ENCODE results near the gene ST6GAL2.

The ST6GAL2 gene

DNA sequence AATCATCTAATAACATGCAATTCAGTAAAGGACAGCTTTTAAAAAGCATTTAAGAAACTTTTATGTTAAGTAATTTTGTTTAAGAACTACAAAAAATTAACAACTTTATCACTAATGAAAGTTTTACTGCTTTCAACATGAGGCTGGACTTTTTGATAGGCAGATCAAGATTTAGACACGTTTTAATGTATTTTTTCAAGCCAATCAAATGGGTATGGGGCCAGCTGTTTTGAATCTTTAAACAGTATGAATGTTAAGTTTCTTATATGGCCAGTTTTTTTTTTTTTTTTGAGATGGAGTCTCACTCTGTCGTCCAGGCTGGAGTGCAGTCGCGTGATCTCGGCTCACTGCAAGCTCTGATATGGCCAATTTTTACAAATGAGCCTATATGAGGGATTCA, 73.1 kb downstream of the ST6GAL2 start:
- H3K27ac ChIP-seq (ENCODE audit: extremely low read depth, low read depth, low read length): no peak overlapping the region
- no peaks in the 10 kb centered on the region for H3K4me1 ChIP-seq (ENCODE audit: control insufficient read depth, insufficient read depth, low read length)
- CTCF ChIA-PET: no interaction called here
- POLR2A ChIA-PET: no interaction called here
- no peaks in the 10 kb centered on the region for H3K36me3 ChIP-seq (ENCODE audit: control insufficient read depth in 2 of 2, insufficient read depth in 1 of 2, low read length in 2 of 2)
- no peak overlapping the region for H3K4me3 ChIP-seq (ENCODE audit: low read depth, low read length)
- TF ChIP-seq, protein P1, sequence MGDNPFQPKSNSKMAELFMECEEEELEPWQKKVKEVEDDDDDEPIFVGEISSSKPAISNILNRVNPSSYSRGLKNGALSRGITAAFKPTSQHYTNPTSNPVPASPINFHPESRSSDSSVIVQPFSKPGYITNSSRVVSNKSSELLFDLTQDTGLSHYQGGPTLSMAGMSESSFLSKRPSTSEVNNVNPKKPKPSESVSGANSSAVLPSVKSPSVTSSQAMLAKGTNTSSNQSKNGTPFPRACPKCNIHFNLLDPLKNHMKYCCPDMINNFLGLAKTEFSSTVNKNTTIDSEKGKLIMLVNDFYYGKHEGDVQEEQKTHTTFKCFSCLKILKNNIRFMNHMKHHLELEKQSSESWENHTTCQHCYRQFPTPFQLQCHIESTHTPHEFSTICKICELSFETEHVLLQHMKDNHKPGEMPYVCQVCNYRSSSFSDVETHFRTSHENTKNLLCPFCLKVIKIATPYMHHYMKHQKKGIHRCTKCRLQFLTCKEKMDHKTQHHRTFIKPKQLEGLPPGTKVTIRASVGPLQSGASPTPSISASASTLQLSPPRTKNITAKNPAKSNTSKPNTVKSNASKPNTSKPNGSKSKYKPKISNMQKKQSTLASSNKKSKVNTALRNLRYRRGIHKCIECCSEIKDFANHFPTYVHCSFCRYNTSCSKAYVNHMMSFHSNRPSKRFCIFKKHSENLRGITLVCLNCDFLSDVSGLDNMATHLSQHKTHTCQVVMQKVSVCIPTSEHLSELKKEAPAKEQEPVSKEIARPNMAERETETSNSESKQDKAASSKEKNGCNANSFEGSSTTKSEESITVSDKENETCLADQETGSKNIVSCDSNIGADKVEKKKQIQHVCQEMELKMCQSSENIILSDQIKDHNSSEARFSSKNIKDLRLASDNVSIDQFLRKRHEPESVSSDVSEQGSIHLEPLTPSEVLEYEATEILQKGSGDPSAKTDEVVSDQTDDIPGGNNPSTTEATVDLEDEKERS (tag by site-specific recombination; IDR thresholded peaks at IDR 0.05): no peak
- no peak for TF ChIP-seq ZNF221 (tag by site-specific recombination; IDR thresholded peaks at IDR 0.05; ENCODE audit: borderline replicate concordance)
- no peak for TF ChIP-seq ZNF510 (tag by site-specific recombination; IDR thresholded peaks at IDR 0.05; ENCODE audit: insufficient replicate concordance)
- TF ChIP-seq, protein P2, sequence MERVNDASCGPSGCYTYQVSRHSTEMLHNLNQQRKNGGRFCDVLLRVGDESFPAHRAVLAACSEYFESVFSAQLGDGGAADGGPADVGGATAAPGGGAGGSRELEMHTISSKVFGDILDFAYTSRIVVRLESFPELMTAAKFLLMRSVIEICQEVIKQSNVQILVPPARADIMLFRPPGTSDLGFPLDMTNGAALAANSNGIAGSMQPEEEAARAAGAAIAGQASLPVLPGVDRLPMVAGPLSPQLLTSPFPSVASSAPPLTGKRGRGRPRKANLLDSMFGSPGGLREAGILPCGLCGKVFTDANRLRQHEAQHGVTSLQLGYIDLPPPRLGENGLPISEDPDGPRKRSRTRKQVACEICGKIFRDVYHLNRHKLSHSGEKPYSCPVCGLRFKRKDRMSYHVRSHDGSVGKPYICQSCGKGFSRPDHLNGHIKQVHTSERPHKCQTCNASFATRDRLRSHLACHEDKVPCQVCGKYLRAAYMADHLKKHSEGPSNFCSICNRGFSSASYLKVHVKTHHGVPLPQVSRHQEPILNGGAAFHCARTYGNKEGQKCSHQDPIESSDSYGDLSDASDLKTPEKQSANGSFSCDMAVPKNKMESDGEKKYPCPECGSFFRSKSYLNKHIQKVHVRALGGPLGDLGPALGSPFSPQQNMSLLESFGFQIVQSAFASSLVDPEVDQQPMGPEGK (tag by site-specific recombination; IDR thresholded peaks at IDR 0.05): no peak
- no peak for TF ChIP-seq ZBTB48 (tag by site-specific recombination; IDR thresholded peaks at IDR 0.05)
- TF ChIP-seq ZNF529 (tag by site-specific recombination; IDR thresholded peaks at IDR 0.05; ENCODE audit: insufficient replicate concordance): no peak
- no peak for TF ChIP-seq ZNF37A (tag by site-specific recombination; IDR thresholded peaks at IDR 0.05)
- TF ChIP-seq ZNF214 (tag by site-specific recombination; IDR thresholded peaks at IDR 0.05; ENCODE audit: borderline replicate concordance): no peak
- no peak for TF ChIP-seq ZNF677 (tag by site-specific recombination; IDR thresholded peaks at IDR 0.05)
- TF ChIP-seq, protein P3, sequence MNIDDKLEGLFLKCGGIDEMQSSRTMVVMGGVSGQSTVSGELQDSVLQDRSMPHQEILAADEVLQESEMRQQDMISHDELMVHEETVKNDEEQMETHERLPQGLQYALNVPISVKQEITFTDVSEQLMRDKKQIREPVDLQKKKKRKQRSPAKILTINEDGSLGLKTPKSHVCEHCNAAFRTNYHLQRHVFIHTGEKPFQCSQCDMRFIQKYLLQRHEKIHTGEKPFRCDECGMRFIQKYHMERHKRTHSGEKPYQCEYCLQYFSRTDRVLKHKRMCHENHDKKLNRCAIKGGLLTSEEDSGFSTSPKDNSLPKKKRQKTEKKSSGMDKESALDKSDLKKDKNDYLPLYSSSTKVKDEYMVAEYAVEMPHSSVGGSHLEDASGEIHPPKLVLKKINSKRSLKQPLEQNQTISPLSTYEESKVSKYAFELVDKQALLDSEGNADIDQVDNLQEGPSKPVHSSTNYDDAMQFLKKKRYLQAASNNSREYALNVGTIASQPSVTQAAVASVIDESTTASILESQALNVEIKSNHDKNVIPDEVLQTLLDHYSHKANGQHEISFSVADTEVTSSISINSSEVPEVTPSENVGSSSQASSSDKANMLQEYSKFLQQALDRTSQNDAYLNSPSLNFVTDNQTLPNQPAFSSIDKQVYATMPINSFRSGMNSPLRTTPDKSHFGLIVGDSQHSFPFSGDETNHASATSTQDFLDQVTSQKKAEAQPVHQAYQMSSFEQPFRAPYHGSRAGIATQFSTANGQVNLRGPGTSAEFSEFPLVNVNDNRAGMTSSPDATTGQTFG (tag by site-specific recombination; IDR thresholded peaks at IDR 0.05; ENCODE audit: borderline replicate concordance): no peak
- TF ChIP-seq ZNF544 (tag by site-specific recombination; IDR thresholded peaks at IDR 0.05): no peak
- TF ChIP-seq ZFP41 (tag by site-specific recombination; IDR thresholded peaks at IDR 0.05; ENCODE audit: borderline replicate concordance): no peak
- TF ChIP-seq YY1 (tag by site-specific recombination; IDR thresholded peaks at IDR 0.05): no peak
- no peak for TF ChIP-seq ZNF555 (tag by site-specific recombination; conservative IDR thresholded peaks at IDR 0.05)
- TF ChIP-seq ZNF501 (tag by site-specific recombination; IDR thresholded peaks at IDR 0.05): no peak
- TF ChIP-seq ZNF184 (tag by site-specific recombination; IDR thresholded peaks at IDR 0.05): no peak
- TF ChIP-seq, protein P4, sequence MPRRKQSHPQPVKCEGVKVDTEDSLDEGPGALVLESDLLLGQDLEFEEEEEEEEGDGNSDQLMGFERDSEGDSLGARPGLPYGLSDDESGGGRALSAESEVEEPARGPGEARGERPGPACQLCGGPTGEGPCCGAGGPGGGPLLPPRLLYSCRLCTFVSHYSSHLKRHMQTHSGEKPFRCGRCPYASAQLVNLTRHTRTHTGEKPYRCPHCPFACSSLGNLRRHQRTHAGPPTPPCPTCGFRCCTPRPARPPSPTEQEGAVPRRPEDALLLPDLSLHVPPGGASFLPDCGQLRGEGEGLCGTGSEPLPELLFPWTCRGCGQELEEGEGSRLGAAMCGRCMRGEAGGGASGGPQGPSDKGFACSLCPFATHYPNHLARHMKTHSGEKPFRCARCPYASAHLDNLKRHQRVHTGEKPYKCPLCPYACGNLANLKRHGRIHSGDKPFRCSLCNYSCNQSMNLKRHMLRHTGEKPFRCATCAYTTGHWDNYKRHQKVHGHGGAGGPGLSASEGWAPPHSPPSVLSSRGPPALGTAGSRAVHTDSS (tag by site-specific recombination; IDR thresholded peaks at IDR 0.05): no peak
- TF ChIP-seq GLI2 (tag by site-specific recombination; IDR thresholded peaks at IDR 0.05; ENCODE audit: borderline replicate concordance, low read depth): no peak
- TF ChIP-seq ZNF239 (tag by site-specific recombination; IDR thresholded peaks at IDR 0.05): no peak
- H3K9me3 ChIP-seq (ENCODE audit: control insufficient read depth, insufficient read depth, low read depth, low read length): no peaks in the 10 kb centered on the region
